Choroid plexus epithelial cell (primary cell): ENCODE results near the gene TMC1.

Experiments used
- DNase-seq: peaks from one replicate; pipeline ENCODE4 v3.0.0-alpha.2; 2010; ENCODE audit warnings: low read depth
- H3K4me3 ChIP-seq: 2 replicates; pipeline ENCODE4 v1.5.1; 2011; ENCODE audit warnings: low read depth, mild to moderate bottlenecking, control low read depth, low read length, moderate library complexity
- CTCF ChIP-seq: conservative IDR thresholded peaks from 2 replicates; pipeline ENCODE4 v1.5.1; 2011; ENCODE audit warnings: low read depth, mild to moderate bottlenecking, control low read depth, inconsistent platforms, low read length, moderate library complexity

The TMC1 gene

GRCh38 chr9:72650206-72650605 is 128.8 kb downstream of the TMC1 start:
- no peak for TF ChIP-seq CTCF
- H3K4me3 ChIP-seq = no peak overlapping the region
- no peak for DNase-seq

GRCh38 chr9:72656021-72656420 is 134.6 kb downstream of the TMC1 start:
- DNase-seq = no peak
- TF ChIP-seq CTCF = no peak
- no peak overlapping the region for H3K4me3 ChIP-seq

- H3K4me3 ChIP-seq = no peak overlapping the region
- no peak for TF ChIP-seq CTCF
- no peak for DNase-seq
Measured at GRCh38 chr9:72657023-72657422, 135.6 kb downstream of the TMC1 start.

- no peak for DNase-seq
- H3K4me3 ChIP-seq = no peak overlapping the region
- no peak for TF ChIP-seq CTCF
Measured at GRCh38 chr9:72658703-72659102, 137.3 kb downstream of the TMC1 start.

GRCh38 chr9:72661401-72662135 is 140.2 kb downstream of the TMC1 start:
- DNase-seq = peak; percentile 36
- no peak overlapping the region for H3K4me3 ChIP-seq
- no peak for TF ChIP-seq CTCF

GRCh38 chr9:72665421-72665820 is 144.0 kb downstream of the TMC1 start:
- TF ChIP-seq CTCF = no peak

GRCh38 chr9:72667181-72667580 is 145.8 kb downstream of the TMC1 start:
- TF ChIP-seq CTCF = no peak
- DNase-seq = no peak
- H3K4me3 ChIP-seq = no peak overlapping the region

More at GRCh38 chr9:72665421-72665820, 144.0 kb downstream of the TMC1 start:
- no peak overlapping the region for H3K4me3 ChIP-seq
- DNase-seq = peak; percentile 9
